Keratinocyte (primary cell): ENCODE data around the gene SLC17A3. TPM values are rescaled to one million over a fixed set of nuclear protein-coding genes. Genes with fewer than 3 reads are reported as not detected.

Source experiments
- DNase-seq: peaks from one replicate; pipeline ENCODE4 v3.0.0-alpha.2; 2011; ENCODE audit warnings: low read depth, missing footprints, low spot score
- FAIRE-seq: peaks from 2 replicates; lab custom pipeline; 2011; peaks lifted over from hg19 to GRCh38; lab: Jason Lieb, UNC
- H2AFZ ChIP-seq: 2 replicates; pipeline ENCODE4 v1.6.0; 2012; ENCODE audit warnings: low read length, control low read depth, inconsistent platforms; ENCODE audit not compliant: control insufficient read depth
- H3K27ac ChIP-seq: 2 replicates; pipeline ENCODE4 v1.5.1; 2011; ENCODE audit warnings: low read length; ENCODE audit not compliant: control insufficient read depth, insufficient read depth
- H3K27me3 ChIP-seq: 3 replicates; pipeline ENCODE4 v1.6.0; 2011; ENCODE audit warnings: low read length; ENCODE audit not compliant: control insufficient read depth, insufficient read depth; ENCODE audit errors: extremely low read depth
- H3K36me3 ChIP-seq, 2 experiments: 2 replicates in 1 of 2; 3 replicates in 1 of 2; pipeline ENCODE4 v1.5.1; 2011; ENCODE audit warnings: low read length in 2 of 2, mild to moderate bottlenecking in 1 of 2; ENCODE audit not compliant: control insufficient read depth in 2 of 2, insufficient read depth in 2 of 2; ENCODE audit errors: extremely low read depth in 1 of 2
- H3K4me1 ChIP-seq: 3 replicates; pipeline ENCODE4 v1.5.1; 2011; ENCODE audit warnings: low read length; ENCODE audit not compliant: control insufficient read depth, insufficient read depth; ENCODE audit errors: extremely low read depth
- H3K4me2 ChIP-seq: 3 replicates; pipeline ENCODE4 v1.6.0; 2011; ENCODE audit warnings: low read depth, low read length; ENCODE audit not compliant: control insufficient read depth, insufficient read depth; ENCODE audit errors: extremely low read depth
- H3K4me3 ChIP-seq, 3 experiments: fragments of 200-600 bp in 1 of 3; sonication (generic) in 1 of 3; 2 replicates in 2 of 3; 3 replicates in 1 of 3; pipeline ENCODE4 v1.5.1; 2011 to 2016; ENCODE audit warnings: low read length in 3 of 3, mild to moderate bottlenecking in 3 of 3, control low read depth in 2 of 3, inconsistent platforms in 1 of 3, low read depth in 1 of 3, mixed read lengths in 1 of 3, mixed run types in 1 of 3, moderate library complexity in 1 of 3; ENCODE audit not compliant: control insufficient read depth in 2 of 3, insufficient read depth in 2 of 3; ENCODE audit errors: extremely low read depth in 1 of 3
- H3K79me2 ChIP-seq: 2 replicates; pipeline ENCODE4 v1.6.0; 2012; ENCODE audit warnings: low read length; ENCODE audit not compliant: control insufficient read depth, insufficient read depth
- H3K9ac ChIP-seq: 3 replicates; pipeline ENCODE4 v1.6.0; 2011; ENCODE audit warnings: low read length; ENCODE audit not compliant: control insufficient read depth, insufficient read depth; ENCODE audit errors: extremely low read depth
- H3K9me1 ChIP-seq: 3 replicates; pipeline ENCODE4 v1.6.0; 2011; ENCODE audit warnings: low read length; ENCODE audit not compliant: control insufficient read depth, insufficient read depth; ENCODE audit errors: extremely low read depth
- H3K9me3 ChIP-seq: 2 replicates; pipeline ENCODE4 v1.5.1; 2012; ENCODE audit warnings: low read depth, low read length; ENCODE audit not compliant: control insufficient read depth
- H4K20me1 ChIP-seq: 3 replicates; pipeline ENCODE4 v1.6.0; 2011; ENCODE audit warnings: low read length; ENCODE audit not compliant: control insufficient read depth, insufficient read depth; ENCODE audit errors: extremely low read depth
- CTCF ChIP-seq, 3 experiments: IDR thresholded peaks in 1 of 3; conservative IDR thresholded peaks in 1 of 3; optimal IDR thresholded peaks in 1 of 3; 2 replicates in 2 of 3; 3 replicates in 1 of 3; pipeline versions ENCODE3 to v1.5.1; 2011; ENCODE audit warnings: low read length in 3 of 3, mild to moderate bottlenecking in 3 of 3, moderate library complexity in 2 of 3, control low read depth in 1 of 3, inconsistent platforms in 1 of 3; ENCODE audit not compliant: insufficient read depth in 2 of 3; ENCODE audit errors: extremely low read depth in 1 of 3
- EZH2 ChIP-seq: IDR thresholded peaks from one replicate; pipeline ENCODE4 v1.6.1; 2012; ENCODE audit warnings: inconsistent platforms, mild to moderate bottlenecking, low read length, moderate library complexity
- dilution Hi-C: fragments of 300-500 bp; cut with MboI; formaldehyde crosslinking; loops from one replicate; pipeline ENCODE4 v1.7.0; 2020; ENCODE audit warnings: low sequenced_read_pairs; ENCODE audit not compliant: extremely low pct_ligation_motif_present
- polyA plus RNA-seq, 5 experiments: library from polyadenylated mRNA; depleted of rRNA in 3 of 5; stranded (reverse) in 3 of 5; stranded (forward) in 1 of 5; unstranded in 1 of 5; fragments of >200 nt; gene quantifications; 1 replicate in 1 of 5; 2 replicates in 3 of 5; 3 replicates in 1 of 5; pipeline versions ENCODE4 v1.2.1 to v1.2.3, GENCODE V29; 2011 to 2012; ENCODE audit warnings: missing spikeins in 2 of 5, low read depth in 1 of 5, low replicate concordance in 1 of 5

Gene SLC17A3
- polyA plus RNA-seq, 1 donor (not counting 4 experiments of a cell fraction or from before 2014, with no cell fraction given), result not detected

- H3K79me2 ChIP-seq, result no peaks in the 10 kb centered on the region
- H3K36me3 ChIP-seq, result no peaks in the 10 kb centered on the region
- no peak overlapping the region for H3K4me2 ChIP-seq
- no peak for FAIRE-seq
- no peaks in the 10 kb centered on the region for H3K9me1 ChIP-seq
- no peaks in the 10 kb centered on the region for H4K20me1 ChIP-seq
- no peaks in the 10 kb centered on the region for H3K27me3 ChIP-seq
- no peaks in the 10 kb centered on the region for H3K4me1 ChIP-seq
- H3K27ac ChIP-seq, result no peak overlapping the region
- no peaks in the 10 kb centered on the region for H3K9me3 ChIP-seq
- TF ChIP-seq EZH2 (no peak), CTCF (optimal IDR thresholded peaks at IDR 0.05 in 1 of 3, IDR thresholded peaks at IDR 0.05 in 1 of 3, conservative IDR thresholded peaks at IDR 0.05 in 1 of 3; ENCODE audit: extremely low read depth in 1 of 3, insufficient read depth in 2 of 3, low read length in 3 of 3) (no peak)
- no peak for DNase-seq
- H3K4me3 ChIP-seq, result no peak overlapping the region
- no peak overlapping the region for H3K9ac ChIP-seq
- H2AFZ ChIP-seq, result no peak overlapping the region
- dilution Hi-C loops, result no loop called here
These were observed 41.4 kb downstream of the SLC17A3 start for GRCh38 chr6:25832670-25833069.

GRCh38 chr6:25832307-25832662 is 41.8 kb downstream of the SLC17A3 start:
- Histone ChIP-seq H2AFZ (no peak overlapping the region), H3K79me2 (no peaks in the 10 kb centered on the region), H3K4me2 (no peak overlapping the region), H3K36me3 (no peaks in the 10 kb centered on the region), H3K4me1 (no peaks in the 10 kb centered on the region), H3K27me3 (no peaks in the 10 kb centered on the region), H3K4me3 (no peak overlapping the region), H3K9ac (no peak overlapping the region), H3K27ac (no peak overlapping the region), H3K9me3 (no peaks in the 10 kb centered on the region), H4K20me1 (no peaks in the 10 kb centered on the region), H3K9me1 (no peaks in the 10 kb centered on the region)
- dilution Hi-C loops, result no loop called here
- TF ChIP-seq EZH2 (no peak), CTCF (optimal IDR thresholded peaks at IDR 0.05 in 1 of 3, IDR thresholded peaks at IDR 0.05 in 1 of 3, conservative IDR thresholded peaks at IDR 0.05 in 1 of 3; ENCODE audit: extremely low read depth in 1 of 3, insufficient read depth in 2 of 3, low read length in 3 of 3) (no peak)
- FAIRE-seq (no peak), DNase-seq (no peak)
